HepG2 (cell line): ENCODE measurements around the gene ACVR1B.

Experiments
- EP300 ChIP-seq, 3 experiments: sonication (generic) in 1 of 3; formaldehyde crosslinking in 1 of 3; IDR thresholded peaks; 2 replicates each; pipeline versions ENCODE4 v1.5.1 to v1.6.1; 2011 to 2020; ENCODE audit warnings: low read depth in 2 of 3, low read length in 2 of 3, borderline replicate concordance in 1 of 3, improper control_type of control experiment in 1 of 3, mild to moderate bottlenecking in 1 of 3, missing genetic modification reagents in 1 of 3, moderate library complexity in 1 of 3
- HOXA7 ChIP-seq: sonication (generic); formaldehyde crosslinking; IDR thresholded peaks from 2 replicates; pipeline ENCODE4 v1.8.1; 2022; ENCODE audit warnings: mild to moderate bottlenecking, missing genetic modification reagents, moderate library complexity
- KAT2B ChIP-seq: fragments of 150-350 bp; IDR thresholded peaks from 2 replicates; pipeline ENCODE4 v1.6.1; 2014; ENCODE audit warnings: low read depth, low read length, borderline replicate concordance
- MXI1 ChIP-seq: IDR thresholded peaks from 3 replicates; pipeline ENCODE4 v1.6.1; 2012; ENCODE audit warnings: low read depth, low read length, inconsistent platforms, borderline replicate concordance
- PHF20 ChIP-seq: sonication (generic); formaldehyde crosslinking; IDR thresholded peaks from 2 replicates; pipeline ENCODE4 v1.5.0; 2020; ENCODE audit warnings: mild to moderate bottlenecking, missing genetic modification reagents
- SNRNP70 ChIP-seq: fragments of 200-400 bp; formaldehyde crosslinking; IDR thresholded peaks from 2 replicates; pipeline ENCODE4 v1.6.1; 2017; ENCODE audit warnings: mild to moderate bottlenecking, low read depth, low read length, moderate library complexity
- ZFP36L1 ChIP-seq: sonication (generic); formaldehyde crosslinking; IDR thresholded peaks from 2 replicates; pipeline ENCODE4 v1.8.0; 2022; ENCODE audit warnings: mild to moderate bottlenecking, missing genetic modification reagents, moderate library complexity
- ZNF766 ChIP-seq: sonication (generic); formaldehyde crosslinking; IDR thresholded peaks from 2 replicates; pipeline ENCODE4 v1.5.0; 2020; ENCODE audit warnings: missing genetic modification reagents, borderline replicate concordance
- TF ChIP-seq, protein P1 (sequence below): sonication (generic); formaldehyde crosslinking; IDR thresholded peaks from 2 replicates; pipeline ENCODE4 v1.5.0; 2020; ENCODE audit warnings: mild to moderate bottlenecking, missing genetic modification reagents, moderate library complexity
- TF ChIP-seq, protein P2 (sequence below), 2 experiments: sonication (generic) in 1 of 2; formaldehyde crosslinking in 1 of 2; IDR thresholded peaks; 2 replicates each; pipeline versions ENCODE4 v1.4.0 to v1.6.1; 2016 to 2020; ENCODE audit warnings: borderline replicate concordance in 1 of 2, low read depth in 1 of 2, mild to moderate bottlenecking in 1 of 2, missing genetic modification reagents in 1 of 2
- TF ChIP-seq, protein P3 (sequence below): sonication (generic); formaldehyde crosslinking; IDR thresholded peaks from 2 replicates; pipeline ENCODE4 v1.4.0; 2020; ENCODE audit warnings: missing genetic modification reagents

DNA sequence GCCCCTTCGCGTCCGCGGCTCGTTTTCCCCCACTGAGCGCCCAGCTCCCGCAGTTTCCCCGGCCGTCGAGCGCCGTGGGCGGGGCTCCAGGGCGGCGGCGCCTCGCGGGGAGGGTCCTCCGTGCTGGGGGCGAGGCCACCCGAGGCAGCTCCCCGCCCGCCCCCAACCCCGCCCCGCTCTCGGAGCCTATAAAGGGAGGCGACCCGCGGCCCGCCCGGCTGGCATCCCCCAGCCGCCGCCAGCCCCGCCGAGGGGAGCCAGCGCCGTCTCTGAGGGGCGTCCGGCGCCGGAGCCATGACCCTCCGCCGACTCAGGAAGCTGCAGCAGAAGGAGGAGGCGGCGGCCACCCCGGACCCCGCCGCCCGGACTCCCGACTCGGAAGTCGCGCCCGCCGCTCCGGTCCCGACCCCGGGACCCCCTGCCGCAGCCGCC is 55.2 kb downstream of the ACVR1B start, which contains the start of gene TAMALIN:
- TF ChIP-seq HOXA7 (CRISPR knock-in tag): no peak
- TF ChIP-seq MXI1: no peak
- TF ChIP-seq SNRNP70: no peak
- no peak for TF ChIP-seq PHF20 (CRISPR knock-in tag)
- TF ChIP-seq KAT2B: no peak
- TF ChIP-seq, protein P1, sequence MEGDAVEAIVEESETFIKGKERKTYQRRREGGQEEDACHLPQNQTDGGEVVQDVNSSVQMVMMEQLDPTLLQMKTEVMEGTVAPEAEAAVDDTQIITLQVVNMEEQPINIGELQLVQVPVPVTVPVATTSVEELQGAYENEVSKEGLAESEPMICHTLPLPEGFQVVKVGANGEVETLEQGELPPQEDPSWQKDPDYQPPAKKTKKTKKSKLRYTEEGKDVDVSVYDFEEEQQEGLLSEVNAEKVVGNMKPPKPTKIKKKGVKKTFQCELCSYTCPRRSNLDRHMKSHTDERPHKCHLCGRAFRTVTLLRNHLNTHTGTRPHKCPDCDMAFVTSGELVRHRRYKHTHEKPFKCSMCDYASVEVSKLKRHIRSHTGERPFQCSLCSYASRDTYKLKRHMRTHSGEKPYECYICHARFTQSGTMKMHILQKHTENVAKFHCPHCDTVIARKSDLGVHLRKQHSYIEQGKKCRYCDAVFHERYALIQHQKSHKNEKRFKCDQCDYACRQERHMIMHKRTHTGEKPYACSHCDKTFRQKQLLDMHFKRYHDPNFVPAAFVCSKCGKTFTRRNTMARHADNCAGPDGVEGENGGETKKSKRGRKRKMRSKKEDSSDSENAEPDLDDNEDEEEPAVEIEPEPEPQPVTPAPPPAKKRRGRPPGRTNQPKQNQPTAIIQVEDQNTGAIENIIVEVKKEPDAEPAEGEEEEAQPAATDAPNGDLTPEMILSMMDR (CRISPR knock-in tag): no peak
- no peak for TF ChIP-seq ZNF766 (CRISPR knock-in tag)
- TF ChIP-seq, protein P2, sequence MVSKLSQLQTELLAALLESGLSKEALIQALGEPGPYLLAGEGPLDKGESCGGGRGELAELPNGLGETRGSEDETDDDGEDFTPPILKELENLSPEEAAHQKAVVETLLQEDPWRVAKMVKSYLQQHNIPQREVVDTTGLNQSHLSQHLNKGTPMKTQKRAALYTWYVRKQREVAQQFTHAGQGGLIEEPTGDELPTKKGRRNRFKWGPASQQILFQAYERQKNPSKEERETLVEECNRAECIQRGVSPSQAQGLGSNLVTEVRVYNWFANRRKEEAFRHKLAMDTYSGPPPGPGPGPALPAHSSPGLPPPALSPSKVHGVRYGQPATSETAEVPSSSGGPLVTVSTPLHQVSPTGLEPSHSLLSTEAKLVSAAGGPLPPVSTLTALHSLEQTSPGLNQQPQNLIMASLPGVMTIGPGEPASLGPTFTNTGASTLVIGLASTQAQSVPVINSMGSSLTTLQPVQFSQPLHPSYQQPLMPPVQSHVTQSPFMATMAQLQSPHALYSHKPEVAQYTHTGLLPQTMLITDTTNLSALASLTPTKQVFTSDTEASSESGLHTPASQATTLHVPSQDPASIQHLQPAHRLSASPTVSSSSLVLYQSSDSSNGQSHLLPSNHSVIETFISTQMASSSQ (IDR thresholded peaks at IDR 0.05; ENCODE audit: low read depth): no peak
- TF ChIP-seq, protein P2 (CRISPR knock-in tag; IDR thresholded peaks at IDR 0.05; ENCODE audit: borderline replicate concordance): no peak
- TF ChIP-seq, protein P3, sequence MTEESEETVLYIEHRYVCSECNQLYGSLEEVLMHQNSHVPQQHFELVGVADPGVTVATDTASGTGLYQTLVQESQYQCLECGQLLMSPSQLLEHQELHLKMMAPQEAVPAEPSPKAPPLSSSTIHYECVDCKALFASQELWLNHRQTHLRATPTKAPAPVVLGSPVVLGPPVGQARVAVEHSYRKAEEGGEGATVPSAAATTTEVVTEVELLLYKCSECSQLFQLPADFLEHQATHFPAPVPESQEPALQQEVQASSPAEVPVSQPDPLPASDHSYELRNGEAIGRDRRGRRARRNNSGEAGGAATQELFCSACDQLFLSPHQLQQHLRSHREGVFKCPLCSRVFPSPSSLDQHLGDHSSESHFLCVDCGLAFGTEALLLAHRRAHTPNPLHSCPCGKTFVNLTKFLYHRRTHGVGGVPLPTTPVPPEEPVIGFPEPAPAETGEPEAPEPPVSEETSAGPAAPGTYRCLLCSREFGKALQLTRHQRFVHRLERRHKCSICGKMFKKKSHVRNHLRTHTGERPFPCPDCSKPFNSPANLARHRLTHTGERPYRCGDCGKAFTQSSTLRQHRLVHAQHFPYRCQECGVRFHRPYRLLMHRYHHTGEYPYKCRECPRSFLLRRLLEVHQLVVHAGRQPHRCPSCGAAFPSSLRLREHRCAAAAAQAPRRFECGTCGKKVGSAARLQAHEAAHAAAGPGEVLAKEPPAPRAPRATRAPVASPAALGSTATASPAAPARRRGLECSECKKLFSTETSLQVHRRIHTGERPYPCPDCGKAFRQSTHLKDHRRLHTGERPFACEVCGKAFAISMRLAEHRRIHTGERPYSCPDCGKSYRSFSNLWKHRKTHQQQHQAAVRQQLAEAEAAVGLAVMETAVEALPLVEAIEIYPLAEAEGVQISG (CRISPR knock-in tag): no peak
- TF ChIP-seq EP300 (IDR thresholded peaks at IDR 0.05; ENCODE audit: low read depth in 2 of 2, low read length in 2 of 2): no peak
- TF ChIP-seq EP300 (CRISPR knock-in tag; IDR thresholded peaks at IDR 0.05; ENCODE audit: borderline replicate concordance): no peak
- TF ChIP-seq ZFP36L1 (CRISPR knock-in tag): no peak
